ENCODE measurements around the gene RSPH9.

GRCh38 chr6:43671801-43672690, 27.2 kb downstream of the RSPH9 start:
- TF ChIP-seq CREB1 (CRISPR knock-in tag; IDR thresholded peaks at IDR 0.05; ENCODE audit: low read depth) = no peak
- TF ChIP-seq, protein P1, sequence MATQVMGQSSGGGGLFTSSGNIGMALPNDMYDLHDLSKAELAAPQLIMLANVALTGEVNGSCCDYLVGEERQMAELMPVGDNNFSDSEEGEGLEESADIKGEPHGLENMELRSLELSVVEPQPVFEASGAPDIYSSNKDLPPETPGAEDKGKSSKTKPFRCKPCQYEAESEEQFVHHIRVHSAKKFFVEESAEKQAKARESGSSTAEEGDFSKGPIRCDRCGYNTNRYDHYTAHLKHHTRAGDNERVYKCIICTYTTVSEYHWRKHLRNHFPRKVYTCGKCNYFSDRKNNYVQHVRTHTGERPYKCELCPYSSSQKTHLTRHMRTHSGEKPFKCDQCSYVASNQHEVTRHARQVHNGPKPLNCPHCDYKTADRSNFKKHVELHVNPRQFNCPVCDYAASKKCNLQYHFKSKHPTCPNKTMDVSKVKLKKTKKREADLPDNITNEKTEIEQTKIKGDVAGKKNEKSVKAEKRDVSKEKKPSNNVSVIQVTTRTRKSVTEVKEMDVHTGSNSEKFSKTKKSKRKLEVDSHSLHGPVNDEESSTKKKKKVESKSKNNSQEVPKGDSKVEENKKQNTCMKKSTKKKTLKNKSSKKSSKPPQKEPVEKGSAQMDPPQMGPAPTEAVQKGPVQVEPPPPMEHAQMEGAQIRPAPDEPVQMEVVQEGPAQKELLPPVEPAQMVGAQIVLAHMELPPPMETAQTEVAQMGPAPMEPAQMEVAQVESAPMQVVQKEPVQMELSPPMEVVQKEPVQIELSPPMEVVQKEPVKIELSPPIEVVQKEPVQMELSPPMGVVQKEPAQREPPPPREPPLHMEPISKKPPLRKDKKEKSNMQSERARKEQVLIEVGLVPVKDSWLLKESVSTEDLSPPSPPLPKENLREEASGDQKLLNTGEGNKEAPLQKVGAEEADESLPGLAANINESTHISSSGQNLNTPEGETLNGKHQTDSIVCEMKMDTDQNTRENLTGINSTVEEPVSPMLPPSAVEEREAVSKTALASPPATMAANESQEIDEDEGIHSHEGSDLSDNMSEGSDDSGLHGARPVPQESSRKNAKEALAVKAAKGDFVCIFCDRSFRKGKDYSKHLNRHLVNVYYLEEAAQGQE (IDR thresholded peaks at IDR 0.05; ENCODE audit: unreplicated experiment) = no peak
- TF ChIP-seq ZNF114 (CRISPR knock-in tag; IDR thresholded peaks at IDR 0.05) = no peak
- no peak for TF ChIP-seq EZH2 (IDR thresholded peaks at IDR 0.05; ENCODE audit: low read depth, unreplicated experiment)
- TF ChIP-seq, protein P2, sequence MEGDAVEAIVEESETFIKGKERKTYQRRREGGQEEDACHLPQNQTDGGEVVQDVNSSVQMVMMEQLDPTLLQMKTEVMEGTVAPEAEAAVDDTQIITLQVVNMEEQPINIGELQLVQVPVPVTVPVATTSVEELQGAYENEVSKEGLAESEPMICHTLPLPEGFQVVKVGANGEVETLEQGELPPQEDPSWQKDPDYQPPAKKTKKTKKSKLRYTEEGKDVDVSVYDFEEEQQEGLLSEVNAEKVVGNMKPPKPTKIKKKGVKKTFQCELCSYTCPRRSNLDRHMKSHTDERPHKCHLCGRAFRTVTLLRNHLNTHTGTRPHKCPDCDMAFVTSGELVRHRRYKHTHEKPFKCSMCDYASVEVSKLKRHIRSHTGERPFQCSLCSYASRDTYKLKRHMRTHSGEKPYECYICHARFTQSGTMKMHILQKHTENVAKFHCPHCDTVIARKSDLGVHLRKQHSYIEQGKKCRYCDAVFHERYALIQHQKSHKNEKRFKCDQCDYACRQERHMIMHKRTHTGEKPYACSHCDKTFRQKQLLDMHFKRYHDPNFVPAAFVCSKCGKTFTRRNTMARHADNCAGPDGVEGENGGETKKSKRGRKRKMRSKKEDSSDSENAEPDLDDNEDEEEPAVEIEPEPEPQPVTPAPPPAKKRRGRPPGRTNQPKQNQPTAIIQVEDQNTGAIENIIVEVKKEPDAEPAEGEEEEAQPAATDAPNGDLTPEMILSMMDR (conservative IDR thresholded peaks at IDR 0.05; ENCODE audit: low read depth in 2 of 2) = no peak
- TF ChIP-seq POLR2AphosphoS5 (IDR thresholded peaks at IDR 0.05; ENCODE audit: low read depth) = no peak
- TF ChIP-seq EZH2phosphoT487 (IDR thresholded peaks at IDR 0.05; ENCODE audit: unreplicated experiment) = no peak
- no peak for TF ChIP-seq STAT1 (IDR thresholded peaks at IDR 0.05; ENCODE audit: unreplicated experiment)
- no peak for TF ChIP-seq ZNF331 (CRISPR knock-in tag; IDR thresholded peaks at IDR 0.05; ENCODE audit: low read depth)
- TF ChIP-seq, protein P3, sequence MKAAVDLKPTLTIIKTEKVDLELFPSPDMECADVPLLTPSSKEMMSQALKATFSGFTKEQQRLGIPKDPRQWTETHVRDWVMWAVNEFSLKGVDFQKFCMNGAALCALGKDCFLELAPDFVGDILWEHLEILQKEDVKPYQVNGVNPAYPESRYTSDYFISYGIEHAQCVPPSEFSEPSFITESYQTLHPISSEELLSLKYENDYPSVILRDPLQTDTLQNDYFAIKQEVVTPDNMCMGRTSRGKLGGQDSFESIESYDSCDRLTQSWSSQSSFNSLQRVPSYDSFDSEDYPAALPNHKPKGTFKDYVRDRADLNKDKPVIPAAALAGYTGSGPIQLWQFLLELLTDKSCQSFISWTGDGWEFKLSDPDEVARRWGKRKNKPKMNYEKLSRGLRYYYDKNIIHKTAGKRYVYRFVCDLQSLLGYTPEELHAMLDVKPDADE (IDR thresholded peaks at IDR 0.05) = no peak
- no peak for TF ChIP-seq JUNB (IDR thresholded peaks at IDR 0.05; ENCODE audit: unreplicated experiment)
- TF ChIP-seq NANOG (IDR thresholded peaks at IDR 0.05; ENCODE audit: borderline replicate concordance) = no peak
- TF ChIP-seq, protein P4, sequence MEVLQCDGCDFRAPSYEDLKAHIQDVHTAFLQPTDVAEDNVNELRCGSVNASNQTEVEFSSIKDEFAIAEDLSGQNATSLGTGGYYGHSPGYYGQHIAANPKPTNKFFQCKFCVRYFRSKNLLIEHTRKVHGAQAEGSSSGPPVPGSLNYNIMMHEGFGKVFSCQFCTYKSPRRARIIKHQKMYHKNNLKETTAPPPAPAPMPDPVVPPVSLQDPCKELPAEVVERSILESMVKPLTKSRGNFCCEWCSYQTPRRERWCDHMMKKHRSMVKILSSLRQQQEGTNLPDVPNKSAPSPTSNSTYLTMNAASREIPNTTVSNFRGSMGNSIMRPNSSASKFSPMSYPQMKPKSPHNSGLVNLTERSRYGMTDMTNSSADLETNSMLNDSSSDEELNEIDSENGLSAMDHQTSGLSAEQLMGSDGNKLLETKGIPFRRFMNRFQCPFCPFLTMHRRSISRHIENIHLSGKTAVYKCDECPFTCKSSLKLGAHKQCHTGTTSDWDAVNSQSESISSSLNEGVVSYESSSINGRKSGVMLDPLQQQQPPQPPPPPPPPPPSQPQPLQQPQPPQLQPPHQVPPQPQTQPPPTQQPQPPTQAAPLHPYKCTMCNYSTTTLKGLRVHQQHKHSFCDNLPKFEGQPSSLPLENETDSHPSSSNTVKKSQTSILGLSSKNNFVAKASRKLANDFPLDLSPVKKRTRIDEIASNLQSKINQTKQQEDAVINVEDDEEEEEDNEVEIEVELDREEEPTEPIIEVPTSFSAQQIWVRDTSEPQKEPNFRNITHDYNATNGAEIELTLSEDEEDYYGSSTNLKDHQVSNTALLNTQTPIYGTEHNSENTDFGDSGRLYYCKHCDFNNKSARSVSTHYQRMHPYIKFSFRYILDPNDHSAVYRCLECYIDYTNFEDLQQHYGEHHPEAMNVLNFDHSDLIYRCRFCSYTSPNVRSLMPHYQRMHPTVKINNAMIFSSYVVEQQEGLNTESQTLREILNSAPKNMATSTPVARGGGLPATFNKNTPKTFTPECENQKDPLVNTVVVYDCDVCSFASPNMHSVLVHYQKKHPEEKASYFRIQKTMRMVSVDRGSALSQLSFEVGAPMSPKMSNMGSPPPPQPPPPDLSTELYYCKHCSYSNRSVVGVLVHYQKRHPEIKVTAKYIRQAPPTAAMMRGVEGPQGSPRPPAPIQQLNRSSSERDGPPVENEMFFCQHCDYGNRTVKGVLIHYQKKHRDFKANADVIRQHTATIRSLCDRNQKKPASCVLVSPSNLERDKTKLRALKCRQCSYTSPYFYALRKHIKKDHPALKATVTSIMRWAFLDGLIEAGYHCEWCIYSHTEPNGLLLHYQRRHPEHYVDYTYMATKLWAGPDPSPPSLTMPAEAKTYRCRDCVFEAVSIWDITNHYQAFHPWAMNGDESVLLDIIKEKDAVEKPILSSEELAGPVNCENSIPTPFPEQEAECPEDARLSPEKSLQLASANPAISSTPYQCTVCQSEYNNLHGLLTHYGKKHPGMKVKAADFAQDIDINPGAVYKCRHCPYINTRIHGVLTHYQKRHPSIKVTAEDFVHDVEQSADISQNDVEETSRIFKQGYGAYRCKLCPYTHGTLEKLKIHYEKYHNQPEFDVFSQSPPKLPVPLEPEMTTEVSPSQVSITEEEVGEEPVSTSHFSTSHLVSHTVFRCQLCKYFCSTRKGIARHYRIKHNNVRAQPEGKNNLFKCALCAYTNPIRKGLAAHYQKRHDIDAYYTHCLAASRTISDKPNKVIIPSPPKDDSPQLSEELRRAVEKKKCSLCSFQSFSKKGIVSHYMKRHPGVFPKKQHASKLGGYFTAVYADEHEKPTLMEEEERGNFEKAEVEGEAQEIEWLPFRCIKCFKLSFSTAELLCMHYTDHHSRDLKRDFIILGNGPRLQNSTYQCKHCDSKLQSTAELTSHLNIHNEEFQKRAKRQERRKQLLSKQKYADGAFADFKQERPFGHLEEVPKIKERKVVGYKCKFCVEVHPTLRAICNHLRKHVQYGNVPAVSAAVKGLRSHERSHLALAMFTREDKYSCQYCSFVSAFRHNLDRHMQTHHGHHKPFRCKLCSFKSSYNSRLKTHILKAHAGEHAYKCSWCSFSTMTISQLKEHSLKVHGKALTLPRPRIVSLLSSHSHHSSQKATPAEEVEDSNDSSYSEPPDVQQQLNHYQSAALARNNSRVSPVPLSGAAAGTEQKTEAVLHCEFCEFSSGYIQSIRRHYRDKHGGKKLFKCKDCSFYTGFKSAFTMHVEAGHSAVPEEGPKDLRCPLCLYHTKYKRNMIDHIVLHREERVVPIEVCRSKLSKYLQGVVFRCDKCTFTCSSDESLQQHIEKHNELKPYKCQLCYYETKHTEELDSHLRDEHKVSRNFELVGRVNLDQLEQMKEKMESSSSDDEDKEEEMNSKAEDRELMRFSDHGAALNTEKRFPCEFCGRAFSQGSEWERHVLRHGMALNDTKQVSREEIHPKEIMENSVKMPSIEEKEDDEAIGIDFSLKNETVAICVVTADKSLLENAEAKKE (CRISPR knock-in tag; IDR thresholded peaks at IDR 0.05) = no peak

Measured in GM23338 (cell line).